RKO (cell line): ENCODE measurements around the gene CELSR1.
A peak's percentile ranks its signal among the peaks of the same experiment; 100 is the strongest.

ENCODE experiments used
- DNase-seq: peaks from one replicate; pipeline ENCODE4 v3.0.0-alpha.2; 2016; ENCODE audit warnings: low spot score

Gene CELSR1

GRCh38 chr22:46443850-46444389 is 93.5 kb downstream of the CELSR1 start:
- DNase-seq, result no peak

- DNase-seq, result no peak
Measured at GRCh38 chr22:46442217-46442853, 95.1 kb downstream of the CELSR1 start.

GRCh38 chr22:46439576-46440465 is 97.6 kb downstream of the CELSR1 start:
- no peak for DNase-seq

GRCh38 chr22:46439111-46439510 is 98.3 kb downstream of the CELSR1 start:
- no peak for DNase-seq

- no peak for DNase-seq
Measured at GRCh38 chr22:46437671-46438440, 99.6 kb downstream of the CELSR1 start.

GRCh38 chr22:46436595-46437175 is 100.7 kb downstream of the CELSR1 start:
- DNase-seq, result peak; percentile 34

GRCh38 chr22:46433318-46433717 is 104.1 kb downstream of the CELSR1 start:
- no peak for DNase-seq

GRCh38 chr22:46432164-46433068 is 105.0 kb downstream of the CELSR1 start:
- no peak for DNase-seq

GRCh38 chr22:46430961-46431838 is 106.2 kb downstream of the CELSR1 start:
- DNase-seq, result no peak

GRCh38 chr22:46429325-46429853 is 108.0 kb downstream of the CELSR1 start:
- no peak for DNase-seq

GRCh38 chr22:46428602-46429324 is 108.7 kb downstream of the CELSR1 start:
- DNase-seq, result no peak

GRCh38 chr22:46428171-46428570 is 109.2 kb downstream of the CELSR1 start:
- no peak for DNase-seq

GRCh38 chr22:46425016-46425415 is 112.4 kb downstream of the CELSR1 start:
- DNase-seq, result peak; percentile 5

GRCh38 chr22:46424496-46424895 is 112.9 kb downstream of the CELSR1 start:
- DNase-seq, result no peak

GRCh38 chr22:46422896-46423295 is 114.5 kb downstream of the CELSR1 start:
- DNase-seq, result no peak

GRCh38 chr22:46421267-46421666 is 116.2 kb downstream of the CELSR1 start:
- DNase-seq, result no peak

GRCh38 chr22:46419754-46420571 is 117.5 kb downstream of the CELSR1 start:
- no peak for DNase-seq

GRCh38 chr22:46418827-46419226 is 118.6 kb downstream of the CELSR1 start:
- no peak for DNase-seq
